ENCODE measurements around the gene TBX6. TPM values are rescaled to one million over a fixed set of nuclear protein-coding genes. Genes with fewer than 3 reads are reported as not detected.

Gene TBX6
- total RNA-seq, 2 donors from 2014 or later, result 0.85 to 1.6 TPM

DNA sequence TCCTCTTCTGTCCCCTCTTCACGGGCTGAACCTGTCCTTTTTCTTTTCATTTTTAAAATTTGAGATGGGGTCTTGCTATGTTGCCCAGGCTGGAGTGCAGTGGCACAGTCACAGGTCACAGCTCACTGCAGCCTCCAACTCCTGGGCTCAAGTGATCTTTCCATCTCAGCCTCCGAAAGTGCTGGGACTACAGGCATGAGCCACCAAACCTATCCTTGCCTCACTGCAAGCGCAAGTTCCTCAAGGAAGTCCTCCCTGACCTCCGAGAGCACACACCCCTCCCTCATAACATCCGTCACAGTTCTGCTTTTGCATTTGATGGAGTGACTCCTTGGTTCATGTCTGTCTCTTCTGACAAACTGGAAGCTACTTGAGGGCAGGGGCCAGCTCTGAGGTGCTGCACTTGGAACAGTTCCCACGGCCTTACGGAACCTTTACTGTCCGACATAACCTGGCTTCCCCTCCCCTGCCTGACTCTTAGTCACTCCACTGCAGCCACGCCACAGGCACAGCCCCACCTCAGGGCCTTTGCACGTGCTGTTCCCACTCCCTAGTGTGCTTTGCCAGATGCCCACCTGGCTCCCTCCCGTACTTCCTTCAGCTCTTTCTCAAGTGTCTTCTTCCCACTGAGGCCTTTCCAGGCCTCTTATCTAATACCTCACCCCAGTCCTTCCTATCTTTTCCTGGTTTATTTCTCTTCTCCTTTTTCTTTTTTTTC is 4.4 kb downstream of the TBX6 start:
- Histone ChIP-seq H3K4me1 (peaks cover 8% of the 10 kb centered on the region), H3K9me3 (no peaks in the 10 kb centered on the region), H3K36me3 (peaks cover 14% of the 10 kb centered on the region), H3K27me3 (no peaks in the 10 kb centered on the region), H3K27ac (no peak overlapping the region), H3K9ac (ENCODE audit: low read depth in 2 of 2, low read length in 2 of 2) (no peak overlapping the region), H3K4me3 (no peak overlapping the region)
- DNase-seq, result no peak
- TF ChIP-seq, protein P1, sequence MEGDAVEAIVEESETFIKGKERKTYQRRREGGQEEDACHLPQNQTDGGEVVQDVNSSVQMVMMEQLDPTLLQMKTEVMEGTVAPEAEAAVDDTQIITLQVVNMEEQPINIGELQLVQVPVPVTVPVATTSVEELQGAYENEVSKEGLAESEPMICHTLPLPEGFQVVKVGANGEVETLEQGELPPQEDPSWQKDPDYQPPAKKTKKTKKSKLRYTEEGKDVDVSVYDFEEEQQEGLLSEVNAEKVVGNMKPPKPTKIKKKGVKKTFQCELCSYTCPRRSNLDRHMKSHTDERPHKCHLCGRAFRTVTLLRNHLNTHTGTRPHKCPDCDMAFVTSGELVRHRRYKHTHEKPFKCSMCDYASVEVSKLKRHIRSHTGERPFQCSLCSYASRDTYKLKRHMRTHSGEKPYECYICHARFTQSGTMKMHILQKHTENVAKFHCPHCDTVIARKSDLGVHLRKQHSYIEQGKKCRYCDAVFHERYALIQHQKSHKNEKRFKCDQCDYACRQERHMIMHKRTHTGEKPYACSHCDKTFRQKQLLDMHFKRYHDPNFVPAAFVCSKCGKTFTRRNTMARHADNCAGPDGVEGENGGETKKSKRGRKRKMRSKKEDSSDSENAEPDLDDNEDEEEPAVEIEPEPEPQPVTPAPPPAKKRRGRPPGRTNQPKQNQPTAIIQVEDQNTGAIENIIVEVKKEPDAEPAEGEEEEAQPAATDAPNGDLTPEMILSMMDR (IDR thresholded peaks at IDR 0.05), result no peak
- intact Hi-C loops (cut with DNase I), result no loop called here

DNA sequence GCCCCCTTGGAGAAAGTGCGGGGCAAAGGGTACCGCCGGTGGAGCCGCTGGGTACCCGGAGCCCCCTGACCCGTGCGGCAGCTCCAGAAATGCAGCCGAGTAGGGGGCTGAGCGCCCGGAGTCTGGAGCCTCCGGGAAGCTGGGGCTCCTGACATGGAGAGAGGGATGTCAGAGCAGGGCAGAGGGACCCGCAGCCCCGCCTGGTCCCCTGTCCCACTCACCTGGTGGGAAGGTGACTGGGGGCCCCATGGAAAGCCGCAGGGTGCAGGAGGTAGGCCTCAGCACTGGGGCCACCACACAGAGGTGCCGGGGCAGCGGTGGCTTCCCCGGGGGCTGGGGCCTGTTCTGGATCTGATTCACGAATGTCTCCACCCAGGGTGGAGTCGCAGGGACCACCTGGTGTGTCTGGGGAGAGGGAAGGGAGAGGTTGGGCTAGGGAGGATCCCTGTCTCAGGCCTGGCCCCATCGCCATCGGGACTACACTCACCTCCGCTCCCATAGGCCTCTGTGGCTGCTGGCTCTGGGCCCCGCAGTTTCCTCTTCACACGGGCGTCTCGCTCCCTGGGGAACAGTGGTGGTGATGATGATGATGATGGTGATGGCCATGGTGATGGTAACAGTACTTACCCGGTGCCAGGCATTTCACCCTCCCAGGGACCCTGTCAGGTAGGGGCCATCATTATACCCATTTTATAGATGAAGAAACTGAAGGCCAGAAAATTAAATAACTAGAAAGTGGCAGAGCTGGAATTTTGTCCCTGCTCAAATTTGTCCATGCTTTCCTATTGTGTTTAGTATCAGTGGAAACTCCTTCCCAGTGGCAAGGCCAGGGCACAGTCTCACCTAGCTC is 5.2 kb downstream of the TBX6 start:
- Histone ChIP-seq H3K9me3 (no peaks in the 10 kb centered on the region), H3K4me1 (peaks cover 5% of the 10 kb centered on the region), H3K9ac (ENCODE audit: low read depth in 2 of 2, low read length in 2 of 2) (peak overlapping the region in 1 of 2 donors; percentile 2), H3K27me3 (no peaks in the 10 kb centered on the region), H3K36me3 (peaks cover 14% of the 10 kb centered on the region), H3K27ac (no peak overlapping the region), H3K4me3 (no peak overlapping the region)
- intact Hi-C loops (cut with DNase I), result no loop called here
- DNase-seq, result no peak
- TF ChIP-seq, protein P1 (IDR thresholded peaks at IDR 0.05), result no peak

DNA sequence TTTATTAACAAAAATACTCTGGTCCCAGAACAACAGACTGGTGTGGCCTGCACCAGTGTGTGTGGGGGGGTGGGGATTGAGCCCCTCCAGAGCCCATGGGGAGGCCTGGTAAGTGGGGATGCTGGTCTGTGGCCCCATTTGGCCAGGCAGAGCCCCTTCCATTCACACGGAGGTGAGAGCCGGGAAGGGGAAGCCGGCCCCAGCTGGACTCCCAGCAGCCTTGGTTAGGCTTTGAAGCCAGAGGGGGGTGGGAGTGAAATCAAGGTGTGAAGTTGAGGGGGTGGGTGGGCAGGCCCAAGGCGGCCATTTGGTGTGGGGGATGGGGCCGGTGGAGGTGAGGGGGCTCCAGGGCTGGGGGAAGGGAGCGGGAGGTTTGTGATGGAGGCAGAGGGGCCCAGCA is 5.9 kb downstream of the TBX6 start:
- no peak for DNase-seq
- Histone ChIP-seq H3K27me3 (no peaks in the 10 kb centered on the region), H3K9ac (ENCODE audit: low read depth in 2 of 2, low read length in 2 of 2) (no peak overlapping the region), H3K36me3 (peaks cover 14% of the 10 kb centered on the region), H3K4me1 (no peaks in the 10 kb centered on the region), H3K4me3 (no peak overlapping the region), H3K27ac (no peak overlapping the region), H3K9me3 (no peaks in the 10 kb centered on the region)
- intact Hi-C loops (cut with DNase I), result no loop called here
- TF ChIP-seq, protein P1 (IDR thresholded peaks at IDR 0.05), result no peak

DNA sequence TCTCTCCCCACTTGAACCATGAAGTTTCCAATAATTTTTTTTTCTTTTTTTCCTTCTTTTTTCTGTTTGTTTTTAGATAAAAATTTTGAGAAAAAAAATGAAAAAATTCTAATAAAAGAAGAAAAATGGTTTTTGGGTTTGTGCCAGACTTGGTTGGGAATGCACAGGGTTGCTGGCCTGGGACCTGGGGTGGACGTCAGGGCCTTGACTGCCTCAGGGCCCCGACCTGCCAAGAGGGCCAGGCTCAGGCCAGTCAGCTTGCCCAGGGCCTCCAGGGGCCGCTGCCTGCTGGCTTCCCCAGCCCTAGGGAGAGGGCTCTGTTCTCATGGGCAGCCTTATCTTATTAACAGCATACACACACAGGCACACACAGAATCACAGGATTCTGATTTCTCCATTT is 6.5 kb downstream of the TBX6 start:
- H3K4me3 ChIP-seq, result no peak overlapping the region
- no peaks in the 10 kb centered on the region for H3K4me1 ChIP-seq
- TF ChIP-seq, protein P1 (IDR thresholded peaks at IDR 0.05), result no peak
- intact Hi-C loops (cut with DNase I), result no loop called here
- no peak for DNase-seq
- peaks cover 14% of the 10 kb centered on the region for H3K36me3 ChIP-seq
- no peaks in the 10 kb centered on the region for H3K9me3 ChIP-seq
- no peaks in the 10 kb centered on the region for H3K27me3 ChIP-seq
- H3K27ac ChIP-seq, result no peak overlapping the region
- no peak overlapping the region for H3K9ac ChIP-seq (ENCODE audit: low read depth in 2 of 2, low read length in 2 of 2)

DNA sequence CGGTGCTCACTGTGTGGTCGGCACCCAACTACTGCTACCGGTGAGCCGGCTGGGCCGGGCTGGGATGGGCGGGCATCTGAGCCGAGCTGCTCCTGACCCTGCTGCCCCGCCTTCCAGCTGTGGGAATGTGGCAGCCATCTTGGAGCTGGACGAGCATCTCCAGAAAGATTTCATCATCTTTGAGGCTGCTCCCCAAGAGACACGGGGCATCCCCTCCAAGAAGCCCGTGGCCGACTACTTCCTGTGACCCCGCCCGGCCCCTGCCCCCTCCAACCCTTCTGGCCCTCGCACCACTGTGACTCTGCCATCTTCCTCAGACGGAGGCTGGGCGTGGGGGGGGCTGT is 6.9 kb downstream of the TBX6 start:
- H3K4me1 ChIP-seq, result no peaks in the 10 kb centered on the region
- no peak for DNase-seq
- intact Hi-C loops (cut with DNase I), result no loop called here

More for the DNA sequence above, 6.9 kb downstream of the TBX6 start:
- Histone ChIP-seq H3K4me3 (no peak overlapping the region), H3K9ac (ENCODE audit: low read depth in 2 of 2, low read length in 2 of 2) (no peak overlapping the region), H3K9me3 (no peaks in the 10 kb centered on the region), H3K36me3 (peaks cover 14% of the 10 kb centered on the region), H3K27ac (no peak overlapping the region), H3K27me3 (no peaks in the 10 kb centered on the region)
- TF ChIP-seq, protein P1 (IDR thresholded peaks at IDR 0.05), result no peak
